Hepatocyte (in vitro differentiated cells): ENCODE measurements around the gene ARHGEF1.

Experiments
- EZH2 ChIP-seq: fragments of 200-600 bp; sonication (generic); IDR thresholded peaks from 2 replicates; pipeline ENCODE4 v1.6.1; 2016; ENCODE audit warnings: antibody characterized with exemption, mild to moderate bottlenecking, borderline replicate concordance
- EZH2phosphoT487 ChIP-seq: fragments of 200-600 bp; sonication (generic); IDR thresholded peaks from one replicate; pipeline ENCODE4 v1.6.1; 2018; ENCODE audit warnings: antibody characterized with exemption, mild to moderate bottlenecking, low read depth, moderate library complexity; ENCODE audit not compliant: unreplicated experiment, severe bottlenecking
- TF ChIP-seq, protein P1 (sequence below): fragments of 200-600 bp; sonication (generic); IDR thresholded peaks from 2 replicates; pipeline ENCODE4 v1.5.1; 2016; ENCODE audit warnings: antibody characterized with exemption, mild to moderate bottlenecking; ENCODE audit not compliant: poor library complexity

DNA sequence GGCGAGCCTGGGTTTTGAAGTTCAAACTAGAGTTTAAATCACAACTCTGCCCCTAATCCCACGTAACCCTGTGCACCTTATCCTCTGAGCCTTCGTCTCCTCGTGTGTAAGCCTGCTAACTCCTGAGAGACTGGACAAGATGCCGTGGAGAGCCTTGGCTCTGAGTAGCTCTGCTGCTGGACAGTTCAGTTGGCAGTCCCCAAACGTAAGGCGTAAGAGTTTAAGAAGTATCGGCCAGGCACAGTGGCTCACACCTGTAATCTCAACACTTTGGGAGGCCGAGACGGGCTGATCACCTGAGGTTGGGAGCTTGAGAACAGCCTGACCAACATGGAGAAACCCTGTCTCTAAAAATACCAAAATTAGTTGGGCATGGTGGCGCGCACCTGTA lies 10.6 kb upstream of the ARHGEF1 start:
- TF ChIP-seq EZH2 (no peak), EZH2phosphoT487 (no peak)
- TF ChIP-seq, protein P1, sequence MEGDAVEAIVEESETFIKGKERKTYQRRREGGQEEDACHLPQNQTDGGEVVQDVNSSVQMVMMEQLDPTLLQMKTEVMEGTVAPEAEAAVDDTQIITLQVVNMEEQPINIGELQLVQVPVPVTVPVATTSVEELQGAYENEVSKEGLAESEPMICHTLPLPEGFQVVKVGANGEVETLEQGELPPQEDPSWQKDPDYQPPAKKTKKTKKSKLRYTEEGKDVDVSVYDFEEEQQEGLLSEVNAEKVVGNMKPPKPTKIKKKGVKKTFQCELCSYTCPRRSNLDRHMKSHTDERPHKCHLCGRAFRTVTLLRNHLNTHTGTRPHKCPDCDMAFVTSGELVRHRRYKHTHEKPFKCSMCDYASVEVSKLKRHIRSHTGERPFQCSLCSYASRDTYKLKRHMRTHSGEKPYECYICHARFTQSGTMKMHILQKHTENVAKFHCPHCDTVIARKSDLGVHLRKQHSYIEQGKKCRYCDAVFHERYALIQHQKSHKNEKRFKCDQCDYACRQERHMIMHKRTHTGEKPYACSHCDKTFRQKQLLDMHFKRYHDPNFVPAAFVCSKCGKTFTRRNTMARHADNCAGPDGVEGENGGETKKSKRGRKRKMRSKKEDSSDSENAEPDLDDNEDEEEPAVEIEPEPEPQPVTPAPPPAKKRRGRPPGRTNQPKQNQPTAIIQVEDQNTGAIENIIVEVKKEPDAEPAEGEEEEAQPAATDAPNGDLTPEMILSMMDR: no peak
